RWPE2 (cell line): ENCODE measurements around the gene KCNS1.

ENCODE experiments used
- ATAC-seq: fragments of 200-7000 bp; cut with Tn5 transposase; 3 replicates; pipeline ENCODE4 v1.9.1; 2021; ENCODE audit warnings: low read depth
- DNase-seq: peaks from one replicate; pipeline ENCODE4 v3.0.0-alpha.2; 2020; ENCODE audit warnings: low spot score
- H3K27ac ChIP-seq: fragments of 450-650 bp; 2 replicates; pipeline ENCODE4 v1.5.1; 2017; ENCODE audit warnings: mild to moderate bottlenecking; ENCODE audit not compliant: poor library complexity, severe bottlenecking
- H3K27me3 ChIP-seq: fragments of 250-450 bp; sonication (Bioruptor Pico); 2 replicates; pipeline ENCODE4 v1.5.1; 2021; ENCODE audit warnings: mild to moderate bottlenecking, moderate library complexity; ENCODE audit not compliant: insufficient read depth, poor library complexity, severe bottlenecking
- H3K36me3 ChIP-seq: fragments of 250-450 bp; sonication (Bioruptor Pico); 2 replicates; pipeline ENCODE4 v1.5.1; 2020; ENCODE audit warnings: low read depth, mild to moderate bottlenecking, moderate library complexity
- H3K4me1 ChIP-seq: fragments of 250-450 bp; sonication (Bioruptor Pico); 2 replicates; pipeline ENCODE4 v1.5.1; 2021; ENCODE audit warnings: mild to moderate bottlenecking, moderate library complexity; ENCODE audit not compliant: insufficient read depth, poor library complexity, severe bottlenecking
- H3K4me3 ChIP-seq: fragments of 250-450 bp; sonication (Bioruptor Pico); 2 replicates; pipeline ENCODE4 v1.5.1; 2021; ENCODE audit warnings: mild to moderate bottlenecking, moderate library complexity; ENCODE audit not compliant: severe bottlenecking
- H3K9me3 ChIP-seq: fragments of 250-450 bp; sonication (Bioruptor Pico); 2 replicates; pipeline ENCODE4 v1.5.1; 2021; ENCODE audit warnings: mild to moderate bottlenecking, moderate library complexity; ENCODE audit not compliant: severe bottlenecking
- TF ChIP-seq, protein P1 (sequence below): fragments of 450-650 bp; IDR thresholded peaks from one replicate; pipeline ENCODE4 v1.5.1; 2017; ENCODE audit warnings: mild to moderate bottlenecking, moderate library complexity; ENCODE audit not compliant: poor library complexity, severe bottlenecking

KCNS1 gene

DNA sequence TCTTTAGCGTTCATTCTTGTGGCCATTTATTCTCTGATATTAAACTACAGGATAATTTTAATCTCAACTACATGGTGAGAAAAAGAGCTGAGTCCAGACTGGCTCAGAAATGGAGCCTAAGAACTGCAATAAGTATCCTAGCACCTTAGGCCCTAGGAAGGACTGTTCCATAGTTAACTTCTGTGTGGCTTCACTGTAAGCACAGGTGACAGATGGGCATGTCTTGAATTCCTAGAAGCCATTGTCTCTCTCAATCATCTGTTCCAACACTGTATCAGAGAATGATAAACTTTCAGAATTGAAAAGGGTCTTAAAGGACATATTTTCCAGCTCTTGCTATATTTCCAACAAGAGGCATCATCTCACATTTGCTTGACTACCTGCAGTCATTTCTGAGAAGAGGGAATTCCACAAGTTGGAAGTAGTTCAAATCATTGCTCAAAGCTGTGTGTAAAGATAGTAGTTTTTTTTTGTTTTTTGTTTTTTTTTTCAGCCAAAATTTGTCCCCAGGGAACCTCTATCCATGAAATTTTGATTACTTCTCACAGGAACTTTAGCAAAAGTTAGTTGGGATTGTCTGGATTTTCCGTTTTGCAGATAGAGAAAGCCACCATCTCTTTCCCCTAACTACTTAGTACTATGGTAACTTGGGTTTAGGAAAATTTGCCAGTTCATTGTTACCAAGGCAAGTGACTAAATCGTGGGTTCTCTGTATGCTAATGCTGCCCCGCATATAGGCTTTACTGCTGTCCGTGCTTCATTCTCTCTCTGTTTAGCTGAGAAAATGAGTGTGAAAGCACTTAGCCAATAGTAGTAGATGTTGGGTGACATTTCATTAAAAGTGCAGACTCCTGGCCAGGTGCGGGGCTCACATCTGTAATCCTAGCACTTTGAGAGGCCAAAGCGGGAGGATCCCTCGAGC is 47.2 kb downstream of the KCNS1 start:
- Histone ChIP-seq H3K27me3 (no peaks in the 10 kb centered on the region), H3K36me3 (peaks cover 32% of the 10 kb centered on the region), H3K4me1 (peaks cover 4% of the 10 kb centered on the region), H3K9me3 (no peaks in the 10 kb centered on the region), H3K27ac (no peak overlapping the region), H3K4me3 (no peak overlapping the region)
- ATAC-seq: no peak
- no peak for DNase-seq
- TF ChIP-seq, protein P1, sequence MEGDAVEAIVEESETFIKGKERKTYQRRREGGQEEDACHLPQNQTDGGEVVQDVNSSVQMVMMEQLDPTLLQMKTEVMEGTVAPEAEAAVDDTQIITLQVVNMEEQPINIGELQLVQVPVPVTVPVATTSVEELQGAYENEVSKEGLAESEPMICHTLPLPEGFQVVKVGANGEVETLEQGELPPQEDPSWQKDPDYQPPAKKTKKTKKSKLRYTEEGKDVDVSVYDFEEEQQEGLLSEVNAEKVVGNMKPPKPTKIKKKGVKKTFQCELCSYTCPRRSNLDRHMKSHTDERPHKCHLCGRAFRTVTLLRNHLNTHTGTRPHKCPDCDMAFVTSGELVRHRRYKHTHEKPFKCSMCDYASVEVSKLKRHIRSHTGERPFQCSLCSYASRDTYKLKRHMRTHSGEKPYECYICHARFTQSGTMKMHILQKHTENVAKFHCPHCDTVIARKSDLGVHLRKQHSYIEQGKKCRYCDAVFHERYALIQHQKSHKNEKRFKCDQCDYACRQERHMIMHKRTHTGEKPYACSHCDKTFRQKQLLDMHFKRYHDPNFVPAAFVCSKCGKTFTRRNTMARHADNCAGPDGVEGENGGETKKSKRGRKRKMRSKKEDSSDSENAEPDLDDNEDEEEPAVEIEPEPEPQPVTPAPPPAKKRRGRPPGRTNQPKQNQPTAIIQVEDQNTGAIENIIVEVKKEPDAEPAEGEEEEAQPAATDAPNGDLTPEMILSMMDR: no peak

DNA sequence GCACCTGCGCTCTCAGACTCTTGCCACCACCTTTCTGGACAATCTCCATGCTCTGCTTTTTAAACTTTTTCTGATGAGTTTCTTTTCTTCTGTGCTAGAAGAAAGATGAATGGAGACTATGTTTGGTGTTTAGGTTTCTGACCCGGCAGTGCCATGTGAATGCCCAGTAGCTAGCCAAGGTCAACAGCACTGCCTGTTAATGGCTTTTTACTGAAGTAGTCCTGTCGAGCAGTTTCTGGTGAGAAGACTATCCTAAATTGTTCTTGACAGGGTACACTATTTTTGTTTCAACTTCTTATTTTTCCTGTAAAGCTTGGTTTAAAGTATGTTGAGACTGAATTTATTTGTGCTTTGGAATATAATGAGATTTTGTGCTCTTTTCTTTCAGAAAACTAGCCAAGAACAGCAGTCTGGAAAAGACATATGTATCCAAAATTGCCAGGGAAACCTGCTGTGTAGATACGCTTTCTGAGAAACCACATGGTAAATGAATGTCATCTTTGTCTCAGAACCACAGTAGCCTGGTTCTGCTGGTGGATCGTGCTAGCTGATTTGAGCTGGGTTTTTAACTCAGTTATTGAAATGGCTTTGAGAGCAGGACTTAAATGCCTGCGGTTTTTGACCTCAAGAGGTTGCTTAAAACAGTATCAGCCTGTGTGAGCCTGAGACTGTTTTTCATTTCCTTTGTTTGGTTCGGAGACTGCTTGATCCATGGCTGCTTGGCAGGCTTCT is 48.1 kb downstream of the KCNS1 start:
- no peak overlapping the region for H3K27ac ChIP-seq
- TF ChIP-seq, protein P1: no peak
- no peak for DNase-seq
- ATAC-seq: no peak
- H3K36me3 ChIP-seq: peaks cover 34% of the 10 kb centered on the region
- H3K27me3 ChIP-seq: no peaks in the 10 kb centered on the region
- H3K4me1 ChIP-seq: peaks cover 3% of the 10 kb centered on the region
- H3K4me3 ChIP-seq: no peak overlapping the region
- no peaks in the 10 kb centered on the region for H3K9me3 ChIP-seq

DNA sequence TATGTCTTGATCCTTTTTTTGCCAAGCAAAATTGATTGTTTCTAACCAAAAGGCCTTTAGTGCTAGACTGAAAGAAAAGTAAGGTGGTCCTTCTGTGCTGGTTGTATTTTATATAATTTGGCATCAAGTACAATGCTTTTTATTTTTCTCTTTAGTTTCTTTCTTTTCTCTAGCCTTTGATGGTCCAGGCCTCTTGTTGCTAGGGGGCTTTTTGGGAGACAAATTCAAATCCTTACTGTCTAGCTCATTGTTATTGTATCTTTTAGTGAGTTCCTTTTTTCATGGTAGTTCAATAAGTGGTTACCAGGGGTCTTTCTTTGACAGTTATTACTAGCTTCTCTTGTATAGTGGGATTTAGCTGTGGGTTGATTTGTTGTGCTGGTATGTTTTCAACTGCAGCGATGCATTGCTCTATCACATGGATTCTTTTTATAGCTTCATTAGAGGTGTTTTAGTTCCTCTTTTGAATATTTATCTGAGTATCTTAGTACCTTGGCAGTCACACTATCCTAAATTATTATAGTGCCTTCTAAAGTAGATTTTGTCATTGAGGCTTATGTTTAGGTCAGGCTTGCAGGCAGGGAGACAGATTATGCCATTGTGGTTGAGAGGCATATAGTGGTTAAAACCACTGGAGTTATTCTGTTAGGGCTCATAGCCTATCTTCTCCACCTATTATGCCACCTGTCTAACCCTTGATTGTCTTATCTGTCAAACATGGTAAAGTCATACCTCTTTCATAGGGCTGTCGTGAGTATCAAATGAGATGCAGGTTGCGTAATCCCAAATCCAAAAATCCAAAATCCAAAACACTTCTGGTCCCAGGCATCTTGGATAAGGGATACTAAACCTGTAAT is 49.5 kb downstream of the KCNS1 start:
- no peaks in the 10 kb centered on the region for H3K9me3 ChIP-seq
- H3K4me3 ChIP-seq: no peak overlapping the region
- H3K27me3 ChIP-seq: no peaks in the 10 kb centered on the region
- DNase-seq (no peak), ATAC-seq (no peak)
- H3K27ac ChIP-seq: no peak overlapping the region
- TF ChIP-seq, protein P1: no peak
- peaks cover 3% of the 10 kb centered on the region for H3K4me1 ChIP-seq
- peaks cover 31% of the 10 kb centered on the region for H3K36me3 ChIP-seq

DNA sequence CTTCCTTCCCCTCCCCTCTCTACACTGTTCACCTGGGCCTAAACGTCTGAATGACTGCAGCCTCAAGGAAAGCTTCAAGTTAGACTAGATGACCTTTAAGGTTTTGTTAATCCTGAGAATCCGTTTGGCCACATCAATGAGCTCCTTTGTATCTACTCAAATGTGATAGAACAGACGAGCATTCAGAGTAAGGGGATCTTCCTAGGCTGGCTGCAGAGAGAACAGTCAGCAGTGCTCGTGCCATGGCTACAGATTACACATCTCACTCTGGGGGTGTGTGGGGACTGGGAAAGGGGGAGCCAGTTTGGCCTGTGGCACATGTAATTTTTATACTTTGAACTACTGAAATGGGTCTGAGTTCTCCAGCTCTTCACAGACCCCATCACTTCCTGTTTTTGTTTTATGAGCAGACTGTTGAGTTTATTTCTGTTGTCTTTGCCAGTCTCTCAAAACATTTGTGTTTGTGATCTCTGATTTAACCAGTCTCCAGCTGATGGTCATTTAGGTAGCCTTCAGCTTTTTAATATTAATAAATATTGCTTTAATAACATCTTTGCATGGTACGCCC is 50.9 kb downstream of the KCNS1 start:
- Histone ChIP-seq H3K27ac (no peak overlapping the region), H3K36me3 (peaks cover 28% of the 10 kb centered on the region), H3K9me3 (no peaks in the 10 kb centered on the region), H3K4me3 (no peak overlapping the region), H3K4me1 (peaks cover 6% of the 10 kb centered on the region), H3K27me3 (no peaks in the 10 kb centered on the region)
- ATAC-seq (no peak), DNase-seq (no peak)
- TF ChIP-seq, protein P1: no peak
